Measurements from ENCODE around the gene TMPRSS13. TPM values are rescaled to one million over a fixed set of nuclear protein-coding genes. Genes with fewer than 3 reads are reported as not detected.
"Not testable (repeated sequence)": the region's sequence is repeated elsewhere in the genome, so short reads cannot be mapped to it uniquely, and the experiment has no call there.

Gene TMPRSS13
- polyA plus RNA-seq, 5 donors = 7.9 to 11.7 (median 9.4) TPM

DNA sequence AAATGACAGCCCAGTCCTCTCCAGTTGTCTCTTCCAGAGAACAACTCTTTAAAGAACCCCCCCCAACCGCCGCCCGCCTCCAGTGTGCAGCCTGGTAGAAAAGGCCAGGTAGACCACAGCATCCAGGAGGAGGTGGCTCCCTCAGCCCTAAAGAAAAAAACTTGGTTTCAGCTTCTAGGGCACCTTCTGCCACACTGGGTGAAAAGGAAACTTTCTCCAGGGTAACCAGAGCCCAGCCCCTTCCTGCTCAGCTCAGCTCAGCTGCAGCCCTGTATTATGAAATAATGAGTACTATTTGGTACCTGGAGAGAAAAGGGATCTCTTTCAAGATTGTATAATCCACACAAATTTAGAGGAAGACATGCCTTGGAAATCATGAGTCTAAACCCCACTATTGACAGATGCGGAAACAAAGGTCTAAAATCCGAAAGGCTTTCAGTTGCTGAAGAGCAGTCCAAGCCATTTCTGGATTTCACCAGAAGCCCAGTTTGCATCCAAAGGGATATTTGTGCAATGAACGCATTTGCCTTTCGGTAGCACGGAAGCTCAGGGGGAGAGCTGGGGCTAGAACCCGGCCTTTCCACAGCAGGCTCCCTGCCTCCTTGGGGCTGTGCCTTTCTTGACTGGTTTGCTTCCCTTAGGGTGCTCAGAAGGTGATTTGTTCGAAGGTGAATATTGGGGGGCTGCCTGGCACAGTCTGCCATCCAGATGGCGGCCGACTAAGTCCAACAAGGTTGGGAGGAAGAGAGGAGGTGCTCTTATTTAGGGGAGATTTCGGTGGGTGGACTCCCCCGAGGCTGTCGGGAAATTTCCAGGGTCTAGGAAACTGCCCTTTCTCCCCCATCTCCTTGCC is 56.0 kb downstream of the TMPRSS13 start:
- no peak for DNase-seq

DNA sequence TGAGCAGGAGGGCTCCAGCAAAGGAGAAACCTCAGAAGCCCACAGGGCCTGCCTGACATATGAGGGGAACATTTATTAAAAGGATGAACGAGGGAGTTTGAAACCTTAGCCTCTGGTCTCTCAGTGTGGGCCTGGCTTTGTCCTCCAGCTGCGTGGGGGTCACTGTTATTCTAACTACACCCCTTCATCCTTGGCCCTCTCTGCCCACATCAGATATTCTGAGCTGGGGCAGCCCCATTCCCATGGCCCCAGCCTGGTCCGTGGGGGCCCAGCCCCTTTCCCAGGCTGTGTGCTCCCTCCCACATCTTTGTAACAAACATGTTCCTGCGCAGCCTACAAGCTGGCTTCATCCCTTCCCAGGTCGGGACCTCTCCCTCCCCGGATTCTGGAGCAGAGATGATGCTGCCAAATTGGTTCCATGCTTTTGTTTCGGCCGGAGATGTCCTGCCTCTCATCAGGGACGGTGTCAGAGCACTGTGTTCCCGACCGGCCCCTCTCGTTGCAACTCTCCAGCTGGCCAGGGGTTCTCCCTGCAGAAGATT is 56.7 kb downstream of the TMPRSS13 start:
- no peak for DNase-seq

DNA sequence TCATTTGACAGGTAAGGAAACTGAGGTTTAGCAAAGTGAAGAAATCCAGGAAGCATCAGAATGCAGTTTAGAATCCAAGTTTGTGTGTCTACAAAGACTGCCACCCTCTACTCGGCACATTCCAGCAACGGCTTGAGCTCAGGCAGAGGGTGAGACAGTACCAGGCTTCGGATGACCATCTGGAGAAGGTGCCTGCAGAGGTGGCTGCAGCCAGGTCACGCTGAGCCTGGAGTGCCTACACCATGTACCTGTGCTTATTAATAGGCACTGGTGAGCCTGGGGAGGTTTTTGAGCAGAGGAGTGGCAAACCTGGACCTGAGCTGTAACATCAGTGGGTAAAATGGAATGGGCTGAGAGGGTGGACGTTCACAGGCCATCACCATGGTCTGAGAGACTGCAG is 57.4 kb downstream of the TMPRSS13 start:
- no peak for DNase-seq

DNA sequence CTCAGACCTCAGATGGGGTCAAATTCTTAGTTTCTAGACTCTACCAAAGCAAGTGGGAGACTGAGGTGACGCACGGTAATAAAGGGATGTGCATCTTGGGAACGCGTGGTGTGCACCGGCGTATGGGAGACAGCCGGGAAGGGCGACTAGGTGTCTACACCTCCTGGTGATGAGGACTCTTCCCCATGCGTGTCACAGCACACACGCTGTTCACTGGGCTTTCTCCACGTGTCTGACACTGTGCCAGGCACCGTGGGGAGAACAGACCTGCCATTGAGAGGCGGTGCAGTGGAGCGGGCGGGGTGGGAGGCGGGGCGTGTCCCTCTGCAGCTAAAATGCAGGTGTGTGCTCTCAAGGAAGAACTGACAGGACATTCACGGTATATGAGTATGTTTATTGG is 58.0 kb downstream of the TMPRSS13 start:
- no peak for DNase-seq

GRCh38 chr11:117870103-117870952 is 58.9 kb downstream of the TMPRSS13 start:
- no peak for DNase-seq

DNA sequence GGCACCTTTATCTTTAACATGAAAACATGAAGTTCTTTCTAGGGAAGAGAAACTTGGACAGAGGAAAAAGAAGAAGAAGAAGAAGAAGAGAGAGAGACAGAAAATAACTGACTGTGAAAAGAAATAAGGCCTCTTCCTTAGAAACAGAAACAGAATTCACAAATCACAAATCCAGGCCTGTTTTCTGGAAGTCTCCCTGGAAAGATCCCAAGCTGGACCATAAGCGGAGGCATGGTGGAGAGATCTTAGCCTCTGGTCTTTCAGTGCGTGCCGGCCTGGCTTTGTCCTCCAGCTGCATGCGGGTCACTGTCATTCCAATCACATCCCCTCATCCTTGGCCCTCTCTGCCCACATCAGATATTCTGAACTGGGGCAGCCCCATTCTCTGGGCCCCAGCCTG is 59.6 kb downstream of the TMPRSS13 start:
- no peak for DNase-seq

- DNase-seq = no peak
Observed at GRCh38 chr11:117868815-117869561, 60.2 kb downstream of the TMPRSS13 start.

GRCh38 chr11:117868088-117868487 is 61.1 kb downstream of the TMPRSS13 start:
- no peak for DNase-seq

DNA sequence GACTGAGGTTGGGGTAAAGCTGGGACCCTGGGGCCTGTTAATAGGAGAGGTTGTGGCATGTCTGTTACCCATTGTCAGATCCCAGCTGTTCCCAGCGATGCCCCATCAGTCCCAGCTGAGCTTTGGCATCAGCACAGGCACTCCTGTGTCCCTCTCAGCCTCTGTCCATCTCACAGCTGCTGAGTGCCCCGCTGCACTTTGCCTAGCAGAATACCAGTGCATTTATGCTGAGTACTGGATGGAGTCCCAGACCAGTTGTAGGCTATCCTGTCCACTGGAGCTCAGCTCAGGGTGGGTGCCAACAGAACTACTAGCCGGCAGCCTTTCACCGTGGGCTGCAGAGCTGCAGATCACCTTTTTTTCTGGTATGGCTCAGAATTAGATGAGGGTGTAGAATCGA is 62.7 kb downstream of the TMPRSS13 start:
- no peak for DNase-seq

GRCh38 chr11:117865546-117865945 is 63.7 kb downstream of the TMPRSS13 start:
- not testable (repeated sequence) for DNase-seq

DNA sequence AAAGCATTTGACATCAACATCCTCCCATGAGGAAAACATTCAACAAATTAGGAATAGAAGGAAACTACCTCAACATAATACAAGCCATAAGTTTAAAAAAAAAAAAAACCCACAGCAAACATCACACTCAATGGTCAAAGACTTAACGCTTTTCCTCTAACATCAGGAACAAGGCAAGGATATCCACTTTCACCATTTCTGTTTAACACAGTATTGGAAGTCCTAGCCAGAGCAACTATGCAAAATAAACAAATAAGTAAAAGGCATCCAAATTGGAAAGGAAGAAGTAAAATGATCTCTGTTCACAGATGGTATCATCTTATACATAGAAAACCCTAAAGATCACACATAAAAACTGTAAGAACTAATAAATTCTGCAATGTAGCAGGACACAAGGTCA is 65.8 kb downstream of the TMPRSS13 start:
- DNase-seq = no peak

- no peak for DNase-seq
Observed at GRCh38 chr11:117862753-117863152, 66.4 kb downstream of the TMPRSS13 start.

- no peak for DNase-seq
Observed at GRCh38 chr11:117862019-117862725, 67.0 kb downstream of the TMPRSS13 start.

GRCh38 chr11:117861151-117862018 is 67.8 kb downstream of the TMPRSS13 start:
- no peak for DNase-seq

- no peak for DNase-seq
Observed at GRCh38 chr11:117860139-117860538, 69.1 kb downstream of the TMPRSS13 start.

- DNase-seq = no peak
Observed at GRCh38 chr11:117859488-117860112, 69.6 kb downstream of the TMPRSS13 start.

DNA sequence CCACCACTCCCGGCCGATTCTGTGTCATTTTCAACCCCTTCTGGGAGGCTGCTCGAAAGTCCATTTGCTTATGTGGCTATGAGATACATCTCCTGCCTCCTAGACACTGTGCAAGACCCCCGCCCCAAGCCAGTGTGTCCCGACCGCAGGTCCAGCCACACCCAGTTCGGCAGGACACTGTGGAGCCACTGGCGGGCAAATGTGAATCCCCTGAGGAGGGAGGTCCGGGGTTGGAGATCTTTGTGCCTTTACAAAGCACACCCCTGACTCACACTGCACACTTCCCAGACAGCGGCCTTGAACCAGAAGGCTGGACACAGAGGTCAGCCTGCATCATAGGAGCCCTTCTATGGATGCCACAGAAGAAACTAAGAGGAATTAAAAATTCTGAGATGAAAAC is 70.1 kb downstream of the TMPRSS13 start:
- DNase-seq = no peak

DNA sequence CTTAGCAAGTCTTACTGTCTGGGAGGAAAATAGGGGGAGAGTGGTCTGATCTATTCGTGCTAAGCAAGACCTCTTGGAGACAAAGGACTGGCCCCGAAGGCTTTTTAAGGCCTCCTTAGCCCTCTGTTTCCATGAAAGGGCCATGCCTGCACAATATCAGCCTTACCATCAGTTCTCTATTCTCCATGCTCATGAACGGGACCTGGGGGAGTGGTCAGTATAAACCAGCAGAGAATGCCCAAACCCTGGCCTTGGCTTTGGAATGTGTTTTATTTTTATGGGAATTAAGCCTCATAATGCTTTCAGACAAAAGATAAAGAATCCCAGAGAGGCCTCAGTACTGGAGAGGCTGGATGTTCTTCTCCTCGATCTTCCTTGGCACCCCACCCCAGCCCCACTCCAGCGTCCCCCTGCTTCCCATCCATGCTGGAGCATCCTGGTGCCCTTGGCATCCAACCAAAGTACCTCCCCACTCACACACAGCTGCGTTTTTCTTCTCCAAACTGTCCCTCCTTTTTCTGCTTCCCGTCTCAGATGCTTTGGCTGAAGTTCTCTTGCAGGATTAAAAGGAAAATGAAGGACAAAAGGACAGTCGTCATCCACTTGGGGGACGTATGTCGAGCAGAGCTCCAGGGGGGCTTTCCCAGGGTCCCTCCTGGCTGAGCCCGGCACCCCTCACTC is 71.3 kb downstream of the TMPRSS13 start:
- DNase-seq = no peak

All from right lung (tissue), 5 donors.